ENCODE results near the gene KLHDC10. TPM values are rescaled to one million over a fixed set of nuclear protein-coding genes. Genes with fewer than 3 reads are reported as not detected.
"Not testable (repeated sequence)": the region's sequence is repeated elsewhere in the genome, so short reads cannot be mapped to it uniquely, and the experiment has no call there.

The KLHDC10 gene
- total RNA-seq, 1 donor from 2014 or later: 20.8 TPM

DNA sequence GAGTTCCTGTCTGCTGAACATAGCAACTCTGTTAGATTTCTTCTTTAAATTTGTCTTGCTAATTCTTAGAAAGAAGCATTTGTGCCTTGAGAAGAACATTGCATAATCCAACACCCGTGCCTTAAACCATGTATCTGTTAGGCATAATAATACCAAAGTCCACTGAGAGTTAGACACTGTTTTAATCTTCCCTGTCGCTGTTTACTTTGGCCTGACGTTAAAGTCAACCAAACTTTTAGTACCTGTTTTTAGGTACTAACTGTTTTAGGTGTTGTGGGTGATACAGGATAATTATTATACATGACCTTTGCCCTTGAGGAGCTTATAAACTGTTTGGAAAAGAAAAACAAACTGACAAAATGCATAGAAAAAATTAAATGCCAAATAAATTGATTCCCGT, 43.6 kb downstream of the KLHDC10 start:
- no peak for DNase-seq (ENCODE audit: extremely low read depth, low read depth, low spot score)

- no peak for DNase-seq (ENCODE audit: extremely low read depth, low read depth, low spot score)
Measured at GRCh38 chr7:130114374-130114773, 44.0 kb downstream of the KLHDC10 start.

DNA sequence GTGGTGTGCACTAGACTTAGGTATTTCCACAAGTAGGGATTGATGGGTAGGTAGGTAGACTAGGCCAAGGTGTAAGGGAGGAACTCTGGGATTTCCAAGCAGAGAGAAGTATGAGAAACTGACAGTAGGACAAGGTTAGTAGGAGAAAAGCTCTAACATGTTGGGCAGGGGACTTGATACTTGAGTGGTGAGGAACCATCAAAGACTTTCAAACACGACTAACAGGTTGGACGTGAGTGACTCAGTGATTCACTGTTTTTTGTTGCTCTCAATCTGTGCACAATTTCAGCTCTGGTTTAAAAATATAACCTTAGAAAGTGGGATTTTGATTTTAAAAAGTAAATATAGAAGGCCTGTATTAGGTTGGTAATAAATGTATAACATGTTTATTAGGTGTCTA, 44.4 kb downstream of the KLHDC10 start:
- no peak for DNase-seq (ENCODE audit: extremely low read depth, low read depth, low spot score)

DNA sequence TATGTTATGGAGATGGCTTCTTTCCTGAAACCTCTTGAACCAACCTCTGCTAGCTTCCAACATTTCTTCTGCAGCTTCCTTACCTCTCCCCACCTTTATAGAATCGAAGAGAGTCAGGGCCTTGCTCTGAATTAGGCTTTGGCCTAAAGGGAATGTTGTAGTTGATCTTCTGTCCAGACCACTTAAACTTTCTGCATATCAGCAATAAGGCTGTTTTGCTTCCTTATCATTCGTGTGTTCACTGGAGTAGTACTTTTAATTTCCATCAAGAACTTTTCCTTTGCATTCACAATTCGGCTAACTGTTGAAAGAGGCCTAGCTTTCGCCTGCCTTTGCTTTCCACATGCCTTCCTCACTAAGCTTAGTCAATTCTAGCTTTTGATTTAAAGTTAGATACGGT, 48.0 kb downstream of the KLHDC10 start:
- no peak for DNase-seq (ENCODE audit: extremely low read depth, low read depth, low spot score)

DNA sequence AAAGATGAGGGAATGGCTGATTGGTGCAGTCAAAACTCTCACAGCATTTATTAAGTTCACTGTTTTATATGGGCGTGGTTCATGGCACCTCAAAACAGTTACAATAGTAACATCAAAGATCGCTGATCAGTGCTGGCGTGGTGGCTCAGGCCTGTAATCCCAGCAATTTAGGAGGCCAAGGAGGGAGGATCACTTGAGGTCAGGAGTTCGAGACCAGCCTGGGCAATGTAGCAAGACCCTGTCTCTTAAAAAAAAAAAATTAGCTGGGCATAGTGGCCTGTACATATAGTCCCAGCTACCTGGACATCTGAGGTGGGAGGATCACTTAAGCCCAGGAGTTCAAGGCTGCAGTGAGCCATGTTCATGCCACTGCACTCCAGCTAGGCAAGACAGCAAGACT, 48.5 kb downstream of the KLHDC10 start:
- no peak for DNase-seq (ENCODE audit: extremely low read depth, low read depth, low spot score)

DNA sequence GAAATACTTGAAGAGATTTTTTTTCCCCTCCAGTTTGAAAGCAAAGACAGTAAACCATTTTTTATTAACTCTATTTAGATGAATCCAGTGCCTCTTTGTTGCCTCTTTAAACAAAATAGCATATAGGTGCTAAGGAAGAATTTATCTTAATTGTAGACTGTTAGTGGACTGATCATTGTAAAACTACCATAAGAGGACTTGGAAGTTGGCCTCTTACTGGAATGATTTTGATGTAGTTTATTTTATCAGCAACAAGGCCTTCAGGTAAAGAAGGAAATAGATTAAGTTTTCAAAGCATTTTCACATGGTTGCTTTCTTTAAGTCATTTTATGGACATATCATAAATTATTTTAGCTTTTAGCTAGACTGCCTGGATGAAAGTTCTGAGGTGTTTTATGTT, 53.2 kb downstream of the KLHDC10 start:
- no peak for DNase-seq (ENCODE audit: extremely low read depth, low read depth, low spot score)

- no peak for DNase-seq (ENCODE audit: extremely low read depth, low read depth, low spot score)
Measured at GRCh38 chr7:130124711-130125110, 54.4 kb downstream of the KLHDC10 start.

DNA sequence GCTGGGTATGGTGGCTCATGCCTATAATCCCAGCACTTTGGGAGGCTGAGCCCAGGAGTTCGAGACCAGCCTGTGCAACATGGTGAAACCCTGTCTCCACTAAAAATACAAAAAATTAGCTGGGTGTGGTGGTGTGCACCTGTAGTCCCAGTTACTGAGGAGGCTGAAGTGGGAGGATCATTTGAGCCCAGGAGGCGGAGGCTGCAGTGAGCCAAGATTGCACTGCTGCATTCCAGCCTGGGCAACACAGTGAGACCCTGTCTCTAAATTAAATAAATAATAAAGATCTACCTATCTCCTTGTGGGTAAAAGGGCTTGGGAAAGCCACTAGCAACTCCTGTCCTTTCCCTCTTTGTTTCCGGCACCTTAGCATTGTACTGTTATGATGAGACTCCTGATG, 56.5 kb downstream of the KLHDC10 start:
- not testable (repeated sequence) for DNase-seq (ENCODE audit: extremely low read depth, low read depth, low spot score)

DNA sequence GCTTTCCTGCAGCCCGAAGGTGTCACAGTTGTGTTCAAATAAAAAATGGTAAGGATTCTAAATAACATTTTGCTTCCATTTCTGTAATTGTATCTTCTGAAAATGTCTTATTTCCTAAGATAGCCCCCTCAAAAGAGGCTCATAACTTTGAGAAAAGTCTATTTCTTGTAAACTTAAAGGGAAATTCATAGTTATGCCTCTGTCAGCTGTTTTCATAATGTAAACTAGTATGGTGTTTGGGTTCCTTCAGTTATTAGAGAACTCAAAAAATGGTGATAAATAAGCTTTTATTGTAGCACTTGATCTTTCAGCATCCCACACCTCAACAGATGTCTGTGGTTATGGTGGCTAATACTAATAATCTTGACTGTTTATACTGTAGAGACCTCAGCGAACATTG, 57.1 kb downstream of the KLHDC10 start:
- no peak for DNase-seq (ENCODE audit: extremely low read depth, low read depth, low spot score)

DNA sequence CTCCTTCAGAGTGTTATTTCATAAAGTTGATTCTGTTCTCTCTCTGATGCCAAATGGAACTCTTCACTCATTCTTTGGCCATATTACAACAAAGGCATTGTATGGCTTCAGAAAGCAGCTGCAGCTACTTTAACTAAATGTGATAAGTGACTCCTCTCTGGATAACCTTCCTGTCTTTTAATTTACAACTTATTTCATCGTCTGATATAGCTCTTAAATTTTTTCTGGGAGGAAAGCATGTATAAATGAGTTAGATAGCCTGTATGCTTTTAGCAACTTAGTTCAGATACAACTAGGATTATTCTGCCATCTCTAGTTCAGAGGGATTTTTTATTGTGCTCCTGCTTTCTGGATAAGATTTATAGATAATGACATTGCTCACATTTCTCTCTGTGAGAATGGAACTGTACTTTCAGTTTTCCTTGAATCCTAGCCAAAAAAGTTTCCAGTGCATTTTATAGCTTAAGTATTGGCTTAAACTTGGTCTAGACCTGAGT, 57.5 kb downstream of the KLHDC10 start:
- DNase-seq (ENCODE audit: extremely low read depth, low read depth, low spot score): no peak

- no peak for DNase-seq (ENCODE audit: extremely low read depth, low read depth, low spot score)
Measured at GRCh38 chr7:130129011-130129411, 58.7 kb downstream of the KLHDC10 start.

DNA sequence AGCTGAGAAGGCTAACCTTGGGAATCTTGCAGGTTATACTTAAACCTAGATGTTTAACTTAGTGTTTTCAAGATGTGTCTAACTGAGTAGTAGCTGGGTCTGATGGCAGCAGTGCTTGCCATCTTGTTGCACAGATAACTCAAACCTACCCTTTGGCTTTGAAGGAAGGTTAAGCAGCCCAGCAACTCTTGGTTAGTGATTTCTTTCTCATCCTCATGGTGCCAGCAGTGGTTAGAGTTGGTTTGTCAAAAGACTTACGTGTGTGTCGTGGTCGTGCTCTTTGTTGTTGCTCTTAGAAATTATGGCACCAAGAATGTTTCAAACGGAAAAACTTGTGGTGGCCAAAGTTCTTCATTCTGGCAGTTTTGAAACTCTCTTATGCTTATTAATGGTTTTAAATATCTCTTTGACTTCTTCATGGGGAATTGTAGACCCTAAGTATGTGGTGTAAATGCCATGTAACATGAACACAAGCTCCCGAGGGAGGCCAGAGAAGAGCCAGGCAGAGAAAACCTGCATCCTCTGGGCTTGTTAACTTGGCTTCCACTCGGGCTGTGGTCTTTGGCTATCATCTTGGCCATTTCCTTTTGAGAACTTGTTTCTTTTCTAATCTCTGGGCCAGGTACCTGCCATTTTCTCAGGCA, 61.0 kb downstream of the KLHDC10 start:
- no peak for DNase-seq (ENCODE audit: extremely low read depth, low read depth, low spot score)

- no peak for DNase-seq (ENCODE audit: extremely low read depth, low read depth, low spot score)
Measured at GRCh38 chr7:130131964-130132875, 61.9 kb downstream of the KLHDC10 start.

DNA sequence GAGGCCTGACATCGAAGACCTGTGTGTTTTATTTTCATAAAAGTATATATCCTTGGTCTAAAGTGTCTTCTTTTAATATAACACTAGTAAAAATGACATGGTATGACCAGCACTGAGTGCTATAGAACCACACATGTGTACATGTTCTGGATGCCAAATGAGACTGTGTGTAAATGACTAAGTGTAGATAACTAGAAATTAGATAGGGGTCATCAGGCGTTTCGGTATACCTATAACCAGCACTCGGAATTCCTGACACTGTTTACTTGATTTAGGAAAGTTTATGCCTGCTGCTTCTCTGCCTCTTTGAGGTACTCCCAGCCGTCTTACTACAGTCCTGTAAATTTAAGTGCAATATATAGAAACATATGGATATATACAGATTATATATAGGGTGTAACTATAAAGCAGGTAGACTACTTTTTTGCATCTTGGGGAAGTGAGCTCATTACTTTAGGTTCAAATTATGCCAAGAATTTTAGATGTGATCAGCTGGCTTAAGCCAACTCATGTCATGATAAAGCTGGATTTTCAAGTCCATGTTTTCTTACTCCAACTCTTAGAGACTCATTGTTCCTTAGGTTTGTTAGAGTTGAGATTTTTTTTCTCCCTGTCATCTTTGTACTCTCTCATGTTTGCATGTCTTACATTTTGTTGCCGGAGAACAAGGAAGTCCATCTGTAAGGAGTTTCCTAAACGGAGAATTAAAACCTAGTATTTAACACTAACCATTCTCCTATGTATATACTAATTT, 62.9 kb downstream of the KLHDC10 start:
- no peak for DNase-seq (ENCODE audit: extremely low read depth, low read depth, low spot score)

DNA sequence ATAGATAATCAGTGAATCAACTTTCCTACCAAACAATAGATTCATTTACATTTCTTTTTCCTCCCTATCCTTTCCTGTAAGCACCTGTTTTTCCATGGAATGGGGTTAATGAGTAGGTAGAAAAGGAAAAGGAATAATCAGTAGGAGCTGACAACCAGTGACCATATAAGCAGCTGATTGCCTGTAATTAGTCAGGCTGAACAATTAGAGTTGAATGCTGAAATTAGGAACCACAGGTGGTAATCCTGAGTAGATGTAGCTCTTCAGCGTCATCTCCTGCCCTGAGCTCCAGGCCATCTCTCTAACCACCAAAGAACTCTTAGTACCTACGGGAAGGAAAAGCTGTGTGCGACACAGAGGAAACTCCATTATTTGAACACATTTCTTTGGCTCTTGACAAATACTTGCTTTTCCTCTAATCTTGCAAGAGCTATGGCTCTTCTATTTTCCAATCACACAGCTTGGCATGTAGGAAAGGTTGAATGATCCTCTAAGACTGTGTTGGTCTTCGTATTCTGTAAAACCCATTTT, 63.8 kb downstream of the KLHDC10 start:
- DNase-seq (ENCODE audit: extremely low read depth, low read depth, low spot score): no peak

DNA sequence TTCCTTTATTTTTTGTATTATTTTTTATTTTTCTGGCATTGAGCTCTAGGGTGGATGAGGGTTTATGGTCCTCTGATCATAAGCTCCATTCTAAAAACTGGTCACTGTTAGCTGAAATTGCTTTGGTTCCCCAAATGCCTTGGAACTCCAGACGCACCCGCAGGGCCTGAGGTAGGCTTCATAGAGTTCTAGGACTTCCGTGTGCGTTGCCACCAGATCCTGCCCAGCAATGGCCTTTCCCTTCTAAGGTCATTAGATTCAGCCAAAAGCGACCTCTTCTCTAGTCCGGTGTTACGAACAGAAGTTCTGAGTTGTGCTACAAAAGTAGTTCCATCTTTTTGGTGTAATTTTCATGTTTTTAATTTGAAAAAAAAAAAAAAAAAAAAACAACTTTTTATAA, 64.4 kb downstream of the KLHDC10 start:
- DNase-seq (ENCODE audit: extremely low read depth, low read depth, low spot score): no peak

GRCh38 chr7:130135208-130136205, 65.2 kb downstream of the KLHDC10 start:
- no peak for DNase-seq (ENCODE audit: extremely low read depth, low read depth, low spot score)

DNA sequence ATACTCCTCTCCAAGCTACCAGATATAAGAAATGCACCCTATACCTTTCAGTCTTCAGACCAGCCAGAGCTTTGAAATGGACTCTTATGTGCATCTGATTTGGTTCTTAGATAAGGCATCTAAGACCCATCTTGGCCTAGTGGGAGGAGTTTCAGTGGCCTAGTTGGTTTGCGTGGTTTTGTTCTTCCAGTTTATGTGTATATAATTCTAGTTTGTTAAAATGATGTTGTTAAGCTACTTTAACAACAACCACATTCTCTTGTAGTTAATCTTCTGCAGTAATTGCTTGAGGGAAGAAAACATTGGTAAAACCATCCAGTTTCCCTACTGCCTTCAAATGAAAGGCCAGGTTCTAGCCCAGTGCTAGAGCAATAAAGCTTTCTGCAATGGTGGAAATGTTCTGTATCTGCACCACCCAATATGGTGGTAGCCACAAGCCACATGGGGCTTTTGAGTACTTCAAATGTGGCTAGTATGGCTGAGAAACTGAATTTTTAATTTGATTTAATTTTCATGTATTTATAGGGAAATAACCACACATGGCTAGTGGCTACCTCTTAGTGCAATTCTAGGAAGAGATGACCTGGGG, 66.3 kb downstream of the KLHDC10 start:
- DNase-seq (ENCODE audit: extremely low read depth, low read depth, low spot score): no peak

- DNase-seq (ENCODE audit: extremely low read depth, low read depth, low spot score): no peak
Measured at GRCh38 chr7:130137207-130137606, 66.9 kb downstream of the KLHDC10 start.
